Cardiac fibroblast (primary cell): ENCODE results near the gene BIRC7.
"Not testable (repeated sequence)": the region's sequence is repeated elsewhere in the genome, so short reads cannot be mapped to it uniquely, and the experiment has no call there.

ENCODE experiments used
- DNase-seq, 2 donors: peaks; one replicate each; pipeline versions ENCODE4 v3.0.0 to v3.0.0-alpha.2; 2010; ENCODE audit warnings: low read depth in 2 of 2
- H3K4me3 ChIP-seq, 2 donors: replicated peaks in 1 of 2; 1 replicate in 1 of 2; 2 replicates in 1 of 2; pipeline ENCODE4 v1.5.1; 2011; ENCODE audit warnings: low read depth in 2 of 2, low read length in 2 of 2, mild to moderate bottlenecking in 2 of 2, moderate library complexity in 1 of 2
- TF ChIP-seq, protein P1 (sequence below): IDR thresholded peaks from one replicate; pipeline ENCODE4 v1.5.1; 2011; ENCODE audit warnings: low read depth, mild to moderate bottlenecking, low read length, inconsistent platforms

BIRC7 gene

DNA sequence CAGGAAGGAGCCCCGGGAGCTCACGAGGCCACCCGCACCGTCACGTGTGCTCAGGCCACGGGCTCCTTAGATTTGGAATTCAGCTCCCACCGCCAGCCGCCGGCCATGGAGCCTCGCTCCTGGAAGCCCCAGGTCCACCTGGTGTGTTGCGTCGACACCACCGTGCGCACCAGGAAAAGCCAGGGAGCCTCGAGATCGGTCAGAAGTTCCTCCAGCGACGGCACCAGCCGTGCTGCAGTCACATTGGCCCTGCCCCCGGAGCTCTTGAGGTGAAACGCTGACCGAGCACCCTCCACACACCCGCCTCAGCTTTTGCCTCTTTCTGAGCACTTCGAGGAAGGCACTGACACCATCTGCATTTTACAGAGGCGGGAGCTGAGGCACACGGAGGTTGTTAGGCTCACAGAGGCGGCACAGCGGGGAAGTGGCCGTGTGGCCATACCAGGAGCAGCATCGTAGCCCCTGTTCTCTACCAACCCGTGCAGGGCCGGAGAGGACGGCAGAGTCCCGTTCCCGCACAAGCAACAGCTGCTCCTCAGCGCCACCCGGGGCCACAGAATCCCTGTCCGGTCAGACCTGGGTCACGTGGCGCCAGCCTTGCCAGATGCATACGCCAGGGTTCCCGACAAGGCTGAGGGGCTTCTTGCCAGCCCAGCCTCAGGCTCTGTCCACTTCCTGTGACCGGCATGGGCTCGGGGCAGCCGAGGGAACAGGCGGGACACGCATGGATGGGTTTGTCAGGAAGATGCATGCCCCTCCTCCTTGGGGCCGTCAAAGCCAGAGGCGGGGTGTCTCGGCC is 11.0 kb downstream of the BIRC7 start:
- TF ChIP-seq, protein P1, sequence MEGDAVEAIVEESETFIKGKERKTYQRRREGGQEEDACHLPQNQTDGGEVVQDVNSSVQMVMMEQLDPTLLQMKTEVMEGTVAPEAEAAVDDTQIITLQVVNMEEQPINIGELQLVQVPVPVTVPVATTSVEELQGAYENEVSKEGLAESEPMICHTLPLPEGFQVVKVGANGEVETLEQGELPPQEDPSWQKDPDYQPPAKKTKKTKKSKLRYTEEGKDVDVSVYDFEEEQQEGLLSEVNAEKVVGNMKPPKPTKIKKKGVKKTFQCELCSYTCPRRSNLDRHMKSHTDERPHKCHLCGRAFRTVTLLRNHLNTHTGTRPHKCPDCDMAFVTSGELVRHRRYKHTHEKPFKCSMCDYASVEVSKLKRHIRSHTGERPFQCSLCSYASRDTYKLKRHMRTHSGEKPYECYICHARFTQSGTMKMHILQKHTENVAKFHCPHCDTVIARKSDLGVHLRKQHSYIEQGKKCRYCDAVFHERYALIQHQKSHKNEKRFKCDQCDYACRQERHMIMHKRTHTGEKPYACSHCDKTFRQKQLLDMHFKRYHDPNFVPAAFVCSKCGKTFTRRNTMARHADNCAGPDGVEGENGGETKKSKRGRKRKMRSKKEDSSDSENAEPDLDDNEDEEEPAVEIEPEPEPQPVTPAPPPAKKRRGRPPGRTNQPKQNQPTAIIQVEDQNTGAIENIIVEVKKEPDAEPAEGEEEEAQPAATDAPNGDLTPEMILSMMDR: no peak
- no peak overlapping the region for H3K4me3 ChIP-seq
- no peak for DNase-seq

DNA sequence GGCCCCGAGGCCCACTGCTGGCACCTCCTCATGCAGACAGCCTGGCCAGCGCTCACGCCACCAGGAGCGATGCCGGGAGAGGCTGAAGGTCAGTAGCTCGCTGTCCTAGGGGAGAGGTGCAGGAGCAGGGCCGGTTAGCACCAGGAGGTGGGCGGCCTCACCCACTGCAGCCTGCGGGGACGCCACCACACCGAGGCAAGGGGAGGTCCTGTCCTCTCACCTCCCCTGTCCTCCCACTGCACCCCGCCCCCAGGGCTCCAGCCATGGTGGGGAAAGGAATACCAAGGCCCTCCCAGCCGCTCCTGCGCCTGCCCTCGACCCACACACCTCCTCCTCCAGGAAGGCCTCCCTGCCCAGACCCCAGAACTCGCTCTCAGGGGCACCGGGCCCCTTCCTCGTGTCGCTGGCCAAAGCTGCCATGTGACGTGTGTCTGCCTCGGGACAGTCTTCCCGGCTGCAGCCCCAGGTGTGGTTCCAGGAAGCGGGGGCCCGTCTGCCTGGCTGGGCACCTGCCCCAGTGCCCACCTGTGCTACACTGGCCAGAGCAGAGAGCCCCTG is 12.0 kb downstream of the BIRC7 start:
- no peak overlapping the region for H3K4me3 ChIP-seq
- TF ChIP-seq, protein P1: no peak
- no peak for DNase-seq

GRCh38 chr20:63248835-63249591 is 13.3 kb downstream of the BIRC7 start:
- DNase-seq: no peak
- TF ChIP-seq, protein P1: no peak

DNA sequence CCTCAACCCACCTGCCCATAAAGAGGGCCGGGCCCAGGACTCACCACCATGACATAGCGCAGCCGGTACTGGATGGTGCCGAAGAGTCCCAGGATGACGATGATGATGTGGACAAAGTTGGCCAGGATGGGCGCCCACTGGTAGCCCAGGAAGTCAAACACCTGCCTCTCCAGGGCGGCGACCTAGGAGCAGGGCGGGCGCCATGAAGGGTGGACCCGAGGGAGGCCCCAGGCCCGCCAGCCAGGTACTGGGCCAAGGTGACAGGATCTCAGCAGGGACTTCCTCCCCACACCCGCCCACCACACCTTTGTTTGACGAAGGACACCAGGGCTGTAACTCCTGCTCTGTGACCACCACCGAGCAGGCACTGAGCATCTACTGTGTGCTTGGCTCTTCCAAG is 14.2 kb downstream of the BIRC7 start:
- no peak for DNase-seq
- H3K4me3 ChIP-seq: no peak overlapping the region
- TF ChIP-seq, protein P1: no peak

More at GRCh38 chr20:63248835-63249591, 13.3 kb downstream of the BIRC7 start:
- H3K4me3 ChIP-seq: no peak overlapping the region

GRCh38 chr20:63251350-63251749 is 15.6 kb downstream of the BIRC7 start:
- DNase-seq, H3K4me3 ChIP-seq: not testable (repeated sequence)
- TF ChIP-seq, protein P1: peak; percentile 6

- no peak overlapping the region for H3K4me3 ChIP-seq
- DNase-seq: no peak
- TF ChIP-seq, protein P1: no peak
Observed at GRCh38 chr20:63252284-63252711, 16.6 kb downstream of the BIRC7 start.
